ENCODE measurements around the gene NUB1. TPM values are rescaled to one million over a fixed set of nuclear protein-coding genes. Genes with fewer than 3 reads are reported as not detected.

NUB1 gene
- total and polyA plus RNA-seq, 4 donors: 33.2 to 62.2 (median 50.5) TPM

GRCh38 chr7:151304856-151305255, 36.8 kb upstream of the NUB1 start:
- peak in 2 of 6 donors; percentile 24 to 34 for DNase-seq (ENCODE audit: low read depth in 4 of 6, low spot score in 6 of 6)
- H3K9me3 ChIP-seq (ENCODE audit: control insufficient read depth, insufficient read depth, low read length): no peaks in the 10 kb centered on the region

GRCh38 chr7:151306374-151306773, 35.2 kb upstream of the NUB1 start:
- Histone ChIP-seq H3K27ac (ENCODE audit: low read depth, low read length) (no peak overlapping the region), H3K36me3 (ENCODE audit: control insufficient read depth, insufficient read depth, low read length) (no peaks in the 10 kb centered on the region), H3K4me1 (ENCODE audit: control insufficient read depth, insufficient read depth, low read length) (peaks cover 5% of the 10 kb centered on the region), H3K4me3 (ENCODE audit: low read depth, low read length) (no peak overlapping the region), H3K27me3 (ENCODE audit: control insufficient read depth, insufficient read depth, low read length) (peaks cover 2% of the 10 kb centered on the region), H3K9me3 (ENCODE audit: control insufficient read depth, insufficient read depth, low read length) (no peaks in the 10 kb centered on the region)
- no peak for DNase-seq (ENCODE audit: low read depth in 4 of 6, low spot score in 6 of 6)
- 100% methylated on average over 4 of the region's 8 CpGs for WGBS (ENCODE audit: insufficient coverage)

More at GRCh38 chr7:151304856-151305255, 36.8 kb upstream of the NUB1 start:
- peaks cover 2% of the 10 kb centered on the region for H3K27me3 ChIP-seq (ENCODE audit: control insufficient read depth, insufficient read depth, low read length)
- no peak overlapping the region for H3K27ac ChIP-seq (ENCODE audit: low read depth, low read length)
- WGBS (ENCODE audit: insufficient coverage): 13% methylated on average over 3 of the region's 7 CpGs
- no peak overlapping the region for H3K4me3 ChIP-seq (ENCODE audit: low read depth, low read length)
- peaks cover 5% of the 10 kb centered on the region for H3K4me1 ChIP-seq (ENCODE audit: control insufficient read depth, insufficient read depth, low read length)
- H3K36me3 ChIP-seq (ENCODE audit: control insufficient read depth, insufficient read depth, low read length): no peaks in the 10 kb centered on the region

- WGBS (ENCODE audit: insufficient coverage): 92% methylated on average over 2 of the region's 3 CpGs
- Histone ChIP-seq H3K4me1 (ENCODE audit: control insufficient read depth, insufficient read depth, low read length) (peaks cover 5% of the 10 kb centered on the region), H3K9me3 (ENCODE audit: control insufficient read depth, insufficient read depth, low read length) (no peaks in the 10 kb centered on the region), H3K27ac (ENCODE audit: low read depth, low read length) (no peak overlapping the region), H3K4me3 (ENCODE audit: low read depth, low read length) (no peak overlapping the region), H3K36me3 (ENCODE audit: control insufficient read depth, insufficient read depth, low read length) (no peaks in the 10 kb centered on the region), H3K27me3 (ENCODE audit: control insufficient read depth, insufficient read depth, low read length) (no peaks in the 10 kb centered on the region)
- no peak for DNase-seq (ENCODE audit: low read depth in 4 of 6, low spot score in 6 of 6)
Measured at GRCh38 chr7:151306860-151307259, 34.8 kb upstream of the NUB1 start.

GRCh38 chr7:151307536-151307935, 34.1 kb upstream of the NUB1 start:
- no peak for DNase-seq (ENCODE audit: low read depth in 4 of 6, low spot score in 6 of 6)
- WGBS (ENCODE audit: insufficient coverage): 64% methylated on average over 2 of the region's 7 CpGs
- no peak overlapping the region for H3K27ac ChIP-seq (ENCODE audit: low read depth, low read length)
- H3K36me3 ChIP-seq (ENCODE audit: control insufficient read depth, insufficient read depth, low read length): no peaks in the 10 kb centered on the region
- no peaks in the 10 kb centered on the region for H3K9me3 ChIP-seq (ENCODE audit: control insufficient read depth, insufficient read depth, low read length)
- H3K4me3 ChIP-seq (ENCODE audit: low read depth, low read length): no peak overlapping the region
- H3K27me3 ChIP-seq (ENCODE audit: control insufficient read depth, insufficient read depth, low read length): no peaks in the 10 kb centered on the region
- H3K4me1 ChIP-seq (ENCODE audit: control insufficient read depth, insufficient read depth, low read length): peaks cover 5% of the 10 kb centered on the region

- DNase-seq (ENCODE audit: low read depth in 4 of 6, low spot score in 6 of 6): no peak
- Histone ChIP-seq H3K4me3 (ENCODE audit: low read depth, low read length) (no peak overlapping the region), H3K9me3 (ENCODE audit: control insufficient read depth, insufficient read depth, low read length) (no peaks in the 10 kb centered on the region), H3K36me3 (ENCODE audit: control insufficient read depth, insufficient read depth, low read length) (no peaks in the 10 kb centered on the region), H3K27me3 (ENCODE audit: control insufficient read depth, insufficient read depth, low read length) (no peaks in the 10 kb centered on the region), H3K27ac (ENCODE audit: low read depth, low read length) (no peak overlapping the region), H3K4me1 (ENCODE audit: control insufficient read depth, insufficient read depth, low read length) (peaks cover 5% of the 10 kb centered on the region)
- 78% methylated on average over 5 of the region's 6 CpGs for WGBS (ENCODE audit: insufficient coverage)
Measured at GRCh38 chr7:151308256-151308655, 33.4 kb upstream of the NUB1 start.

- WGBS (ENCODE audit: insufficient coverage): 84% methylated on average over 8 of the region's 8 CpGs
- H3K27me3 ChIP-seq (ENCODE audit: control insufficient read depth, insufficient read depth, low read length): no peaks in the 10 kb centered on the region
- H3K36me3 ChIP-seq (ENCODE audit: control insufficient read depth, insufficient read depth, low read length): no peaks in the 10 kb centered on the region
- no peak for DNase-seq (ENCODE audit: low read depth in 4 of 6, low spot score in 6 of 6)
- H3K4me1 ChIP-seq (ENCODE audit: control insufficient read depth, insufficient read depth, low read length): peaks cover under 1% of the 10 kb centered on the region
- no peaks in the 10 kb centered on the region for H3K9me3 ChIP-seq (ENCODE audit: control insufficient read depth, insufficient read depth, low read length)
- H3K4me3 ChIP-seq (ENCODE audit: low read depth, low read length): no peak overlapping the region
- no peak overlapping the region for H3K27ac ChIP-seq (ENCODE audit: low read depth, low read length)
Measured at GRCh38 chr7:151308791-151309190, 32.8 kb upstream of the NUB1 start.

GRCh38 chr7:151309311-151309710, 32.3 kb upstream of the NUB1 start:
- 76% methylated on average over 4 of the region's 4 CpGs for WGBS (ENCODE audit: insufficient coverage)
- no peaks in the 10 kb centered on the region for H3K4me1 ChIP-seq (ENCODE audit: control insufficient read depth, insufficient read depth, low read length)
- H3K36me3 ChIP-seq (ENCODE audit: control insufficient read depth, insufficient read depth, low read length): no peaks in the 10 kb centered on the region
- no peaks in the 10 kb centered on the region for H3K27me3 ChIP-seq (ENCODE audit: control insufficient read depth, insufficient read depth, low read length)
- DNase-seq (ENCODE audit: low read depth in 4 of 6, low spot score in 6 of 6): no peak
- H3K27ac ChIP-seq (ENCODE audit: low read depth, low read length): no peak overlapping the region
- no peaks in the 10 kb centered on the region for H3K9me3 ChIP-seq (ENCODE audit: control insufficient read depth, insufficient read depth, low read length)
- no peak overlapping the region for H3K4me3 ChIP-seq (ENCODE audit: low read depth, low read length)

GRCh38 chr7:151310578-151310977, 31.0 kb upstream of the NUB1 start:
- no peak overlapping the region for H3K27ac ChIP-seq (ENCODE audit: low read depth, low read length)
- peaks cover 4% of the 10 kb centered on the region for H3K4me1 ChIP-seq (ENCODE audit: control insufficient read depth, insufficient read depth, low read length)
- H3K36me3 ChIP-seq (ENCODE audit: control insufficient read depth, insufficient read depth, low read length): no peaks in the 10 kb centered on the region
- DNase-seq (ENCODE audit: low read depth in 4 of 6, low spot score in 6 of 6): peak in 1 of 6 donors; percentile 3
- no peaks in the 10 kb centered on the region for H3K9me3 ChIP-seq (ENCODE audit: control insufficient read depth, insufficient read depth, low read length)
- no peak overlapping the region for H3K4me3 ChIP-seq (ENCODE audit: low read depth, low read length)
- WGBS (ENCODE audit: insufficient coverage): 58% methylated on average over 4 of the region's 4 CpGs
- no peaks in the 10 kb centered on the region for H3K27me3 ChIP-seq (ENCODE audit: control insufficient read depth, insufficient read depth, low read length)

- Histone ChIP-seq H3K4me1 (ENCODE audit: control insufficient read depth, insufficient read depth, low read length) (peaks cover 4% of the 10 kb centered on the region), H3K9me3 (ENCODE audit: control insufficient read depth, insufficient read depth, low read length) (no peaks in the 10 kb centered on the region), H3K4me3 (ENCODE audit: low read depth, low read length) (no peak overlapping the region), H3K27ac (ENCODE audit: low read depth, low read length) (no peak overlapping the region), H3K36me3 (ENCODE audit: control insufficient read depth, insufficient read depth, low read length) (no peaks in the 10 kb centered on the region), H3K27me3 (ENCODE audit: control insufficient read depth, insufficient read depth, low read length) (no peaks in the 10 kb centered on the region)
- DNase-seq (ENCODE audit: low read depth in 4 of 6, low spot score in 6 of 6): no peak
- WGBS (ENCODE audit: insufficient coverage): 57% methylated on average over 4 of the region's 6 CpGs
Measured at GRCh38 chr7:151311294-151311864, 30.2 kb upstream of the NUB1 start.

GRCh38 chr7:151312356-151312755, 29.3 kb upstream of the NUB1 start:
- Histone ChIP-seq H3K27ac (ENCODE audit: low read depth, low read length) (no peak overlapping the region), H3K4me1 (ENCODE audit: control insufficient read depth, insufficient read depth, low read length) (peaks cover 4% of the 10 kb centered on the region), H3K36me3 (ENCODE audit: control insufficient read depth, insufficient read depth, low read length) (no peaks in the 10 kb centered on the region), H3K4me3 (ENCODE audit: low read depth, low read length) (no peak overlapping the region), H3K9me3 (ENCODE audit: control insufficient read depth, insufficient read depth, low read length) (no peaks in the 10 kb centered on the region), H3K27me3 (ENCODE audit: control insufficient read depth, insufficient read depth, low read length) (no peaks in the 10 kb centered on the region)
- WGBS (ENCODE audit: insufficient coverage): 90% methylated on average over 4 of the region's 6 CpGs
- DNase-seq (ENCODE audit: low read depth in 4 of 6, low spot score in 6 of 6): no peak
